Glomerular endothelial cell (primary cell): ENCODE data around the gene HHAT. TPM values are rescaled to one million over a fixed set of nuclear protein-coding genes. Genes with fewer than 3 reads are reported as not detected.

Source experiments
- DNase-seq: peaks from one replicate; pipeline ENCODE4 v3.0.0-alpha.2; 2011; ENCODE audit warnings: low read depth, low spot score; ENCODE audit errors: extremely low read depth
- total RNA-seq: library from RNA; depleted of rRNA; stranded (reverse); fragments of >200 nt; gene quantifications from 2 replicates; pipeline ENCODE4 v1.2.3, GENCODE V29; 2015

HHAT gene
- total RNA-seq, 1 donor from 2014 or later, result 5.9 TPM

- no peak for DNase-seq
Measured at GRCh38 chr1:210531475-210532222, 202.9 kb downstream of the HHAT start.

- no peak for DNase-seq
Measured at GRCh38 chr1:210532223-210532598, 203.5 kb downstream of the HHAT start.

- no peak for DNase-seq
Measured at GRCh38 chr1:210535761-210536160, 207.1 kb downstream of the HHAT start.

- no peak for DNase-seq
Measured at GRCh38 chr1:210536254-210536961, 207.7 kb downstream of the HHAT start.

GRCh38 chr1:210540288-210540687, 211.6 kb downstream of the HHAT start:
- DNase-seq, result no peak

- DNase-seq, result no peak
Measured at GRCh38 chr1:210541680-210542358, 213.1 kb downstream of the HHAT start.

- no peak for DNase-seq
Measured at GRCh38 chr1:210551899-210552298, 223.2 kb downstream of the HHAT start.

- DNase-seq, result no peak
Measured at GRCh38 chr1:210553711-210554110, 225.0 kb downstream of the HHAT start.

GRCh38 chr1:210554382-210554781, 225.7 kb downstream of the HHAT start:
- no peak for DNase-seq

- DNase-seq, result no peak
Measured at GRCh38 chr1:210556475-210556874, 227.8 kb downstream of the HHAT start.

- no peak for DNase-seq
Measured at GRCh38 chr1:210557426-210558077, 228.8 kb downstream of the HHAT start.

GRCh38 chr1:210558302-210558701, 229.6 kb downstream of the HHAT start:
- no peak for DNase-seq

GRCh38 chr1:210565306-210565705, 236.6 kb downstream of the HHAT start:
- no peak for DNase-seq

GRCh38 chr1:210568631-210569030, 239.9 kb downstream of the HHAT start:
- no peak for DNase-seq

GRCh38 chr1:210570116-210570515, 241.4 kb downstream of the HHAT start:
- DNase-seq, result no peak

- no peak for DNase-seq
Measured at GRCh38 chr1:210571356-210572284, 242.9 kb downstream of the HHAT start.

- no peak for DNase-seq
Measured at GRCh38 chr1:210573141-210573540, 244.4 kb downstream of the HHAT start.

- no peak for DNase-seq
Measured at GRCh38 chr1:210582205-210582970, 253.7 kb downstream of the HHAT start.

GRCh38 chr1:210584439-210585113, 255.9 kb downstream of the HHAT start:
- no peak for DNase-seq
